H4 (cell line): ENCODE measurements around the gene COL26A1. TPM values are rescaled to one million over a fixed set of nuclear protein-coding genes. Genes with fewer than 3 reads are reported as not detected.

Experiments
- DNase-seq: peaks from one replicate; pipeline ENCODE4 v3.0.0-alpha.2; 2015; ENCODE audit warnings: low spot score
- total RNA-seq: library from RNA; depleted of rRNA; stranded (reverse); fragments of >200 nt; shearing (Covaris generic); gene quantifications from 2 replicates; pipeline ENCODE4 v1.2.3, GENCODE V29; 2014

The COL26A1 gene
- total RNA-seq, 1 experiment from 2014 or later: not detected

DNA sequence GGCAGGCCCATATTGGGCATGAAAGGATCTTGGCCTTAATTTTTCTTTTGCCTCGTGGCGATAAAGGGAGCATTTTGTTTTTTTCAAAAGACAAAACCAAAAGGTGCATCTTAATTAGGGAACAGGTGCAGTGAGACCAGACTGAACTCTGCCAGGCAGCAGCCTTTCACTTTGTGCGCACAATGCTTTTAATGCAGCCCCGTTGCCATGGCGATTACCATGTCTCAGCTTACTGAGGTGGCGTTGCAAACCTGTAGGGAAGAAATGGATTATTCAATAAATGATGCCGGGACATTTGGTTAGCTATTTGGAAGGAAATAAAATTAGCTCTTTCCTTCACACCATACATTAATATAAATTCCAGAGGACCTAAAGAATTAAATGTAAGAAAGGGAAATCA is 204.6 kb downstream of the COL26A1 start:
- no peak for DNase-seq

DNA sequence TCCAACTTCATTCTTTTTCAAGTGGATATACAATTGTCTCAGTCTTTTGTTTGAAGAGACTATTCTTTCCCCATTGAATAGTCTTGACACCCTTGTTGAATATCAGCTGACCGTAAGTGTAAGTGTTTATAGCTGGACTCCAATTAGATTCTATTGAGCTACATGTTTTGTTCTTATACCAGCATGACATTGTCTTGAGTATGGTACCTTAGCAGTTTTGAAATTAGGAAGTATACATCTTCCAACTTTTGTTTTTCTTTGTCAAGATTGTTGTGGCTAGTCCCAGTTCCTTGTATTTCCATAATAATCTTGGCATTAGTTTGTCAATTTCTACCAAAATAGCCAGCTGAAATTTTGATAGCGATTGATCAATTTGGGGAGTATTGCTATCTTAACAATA is 209.5 kb downstream of the COL26A1 start:
- no peak for DNase-seq

DNA sequence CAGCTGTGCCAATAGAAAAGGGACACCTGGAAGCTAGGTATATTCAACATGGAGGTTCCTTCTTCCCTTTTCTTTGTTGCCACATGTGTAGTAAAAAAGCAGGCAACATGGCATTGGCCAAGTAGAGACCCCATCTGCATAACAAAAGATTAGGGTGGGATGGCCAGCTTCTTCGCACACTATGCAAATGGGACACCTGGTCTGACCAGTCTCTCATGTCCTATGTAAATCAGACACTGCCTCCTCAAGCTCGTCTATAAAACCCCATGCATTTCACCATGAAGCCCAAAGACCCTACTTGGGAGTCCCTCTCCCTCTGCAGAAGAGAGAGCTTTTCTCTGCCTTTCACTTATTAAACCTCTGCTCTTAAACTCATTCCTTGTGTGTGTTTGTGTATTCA is 212.5 kb downstream of the COL26A1 start:
- DNase-seq: no peak

DNA sequence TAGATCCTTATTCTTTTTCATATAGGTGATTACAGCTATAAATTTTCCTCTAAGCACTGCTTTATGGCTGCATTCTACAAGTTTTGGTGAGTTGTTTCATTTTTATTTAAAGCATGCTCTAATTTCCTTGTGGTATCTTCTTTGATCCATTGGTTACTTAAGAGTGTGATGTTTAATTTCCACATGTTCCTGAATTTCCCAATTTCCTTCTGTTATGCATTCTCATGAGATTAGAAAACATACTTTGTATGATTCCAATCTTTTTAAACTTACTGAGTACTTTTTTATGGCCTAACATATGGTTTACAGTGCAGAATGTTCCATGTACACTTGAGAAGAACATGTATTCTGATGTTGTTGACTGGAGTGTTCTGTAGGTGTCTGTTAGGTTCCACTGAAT is 213.0 kb downstream of the COL26A1 start:
- no peak for DNase-seq

GRCh38 chr7:101576998-101577397 is 214.3 kb downstream of the COL26A1 start:
- no peak for DNase-seq

DNA sequence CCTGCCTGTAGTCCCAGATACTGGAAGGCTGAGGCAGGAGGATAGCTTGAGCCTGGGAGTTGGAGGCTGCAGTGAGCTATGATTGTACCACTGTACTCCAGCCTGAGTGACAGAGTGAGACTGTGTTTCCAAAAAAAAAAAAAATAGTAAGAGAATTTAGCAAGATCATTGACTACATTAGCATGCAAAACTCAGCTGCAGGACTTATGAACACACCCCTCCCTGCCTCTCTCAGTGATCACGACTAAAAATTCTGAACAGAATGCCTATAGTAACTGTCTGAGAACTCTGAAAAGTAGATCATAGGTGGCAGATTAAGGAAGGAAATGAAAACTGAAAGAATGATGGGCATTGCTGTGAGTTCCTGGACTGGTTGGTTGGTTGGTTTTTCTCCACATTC is 215.9 kb downstream of the COL26A1 start:
- DNase-seq: no peak

- no peak for DNase-seq
Measured at GRCh38 chr7:101580596-101580995, 217.9 kb downstream of the COL26A1 start.

DNA sequence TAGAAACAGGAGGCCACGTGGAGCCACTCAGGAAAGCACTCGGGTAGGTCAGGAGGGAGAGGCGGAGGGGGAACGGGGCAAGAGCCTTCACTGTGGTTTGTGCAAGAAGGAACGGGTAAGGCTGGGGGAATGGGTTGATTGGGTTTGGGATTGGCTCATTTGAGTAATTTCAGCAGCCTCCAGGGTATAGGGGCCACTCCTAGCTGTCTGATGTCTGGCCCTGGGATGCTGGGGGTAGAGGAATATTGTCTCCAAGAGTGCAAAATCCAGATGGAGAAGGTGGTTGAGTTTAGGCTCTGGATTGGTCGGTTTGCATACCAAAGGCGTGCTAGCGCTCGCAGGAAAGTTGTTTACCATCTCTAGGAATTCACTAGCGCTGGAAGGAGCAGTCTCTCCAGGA is 219.2 kb downstream of the COL26A1 start:
- no peak for DNase-seq

GRCh38 chr7:101582971-101583370 is 220.3 kb downstream of the COL26A1 start:
- no peak for DNase-seq

GRCh38 chr7:101586078-101586905 is 223.6 kb downstream of the COL26A1 start:
- DNase-seq: no peak

GRCh38 chr7:101586906-101587677 is 224.4 kb downstream of the COL26A1 start:
- no peak for DNase-seq

GRCh38 chr7:101588131-101588935 is 225.7 kb downstream of the COL26A1 start:
- DNase-seq: no peak

DNA sequence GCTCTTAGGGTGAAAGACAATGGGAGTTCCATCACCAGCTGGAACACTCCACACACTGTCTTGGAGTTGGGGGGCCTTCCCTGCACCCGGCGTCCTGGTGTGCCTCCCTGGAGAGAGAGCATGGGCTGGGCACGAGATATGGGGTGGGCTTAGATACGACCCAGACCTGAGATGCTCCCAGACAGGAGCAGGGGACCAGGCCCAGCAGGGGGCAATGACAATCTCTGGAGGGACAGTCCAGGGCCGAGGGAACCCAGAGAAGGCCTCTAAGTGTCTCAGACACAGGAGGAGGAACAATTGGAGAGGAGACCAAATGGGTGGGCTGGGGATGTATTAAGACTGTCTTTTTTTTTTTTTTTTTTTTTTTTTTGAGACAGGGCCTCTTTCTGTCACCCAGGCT is 226.4 kb downstream of the COL26A1 start:
- no peak for DNase-seq

- no peak for DNase-seq
Measured at GRCh38 chr7:101589976-101590662, 227.4 kb downstream of the COL26A1 start.

DNA sequence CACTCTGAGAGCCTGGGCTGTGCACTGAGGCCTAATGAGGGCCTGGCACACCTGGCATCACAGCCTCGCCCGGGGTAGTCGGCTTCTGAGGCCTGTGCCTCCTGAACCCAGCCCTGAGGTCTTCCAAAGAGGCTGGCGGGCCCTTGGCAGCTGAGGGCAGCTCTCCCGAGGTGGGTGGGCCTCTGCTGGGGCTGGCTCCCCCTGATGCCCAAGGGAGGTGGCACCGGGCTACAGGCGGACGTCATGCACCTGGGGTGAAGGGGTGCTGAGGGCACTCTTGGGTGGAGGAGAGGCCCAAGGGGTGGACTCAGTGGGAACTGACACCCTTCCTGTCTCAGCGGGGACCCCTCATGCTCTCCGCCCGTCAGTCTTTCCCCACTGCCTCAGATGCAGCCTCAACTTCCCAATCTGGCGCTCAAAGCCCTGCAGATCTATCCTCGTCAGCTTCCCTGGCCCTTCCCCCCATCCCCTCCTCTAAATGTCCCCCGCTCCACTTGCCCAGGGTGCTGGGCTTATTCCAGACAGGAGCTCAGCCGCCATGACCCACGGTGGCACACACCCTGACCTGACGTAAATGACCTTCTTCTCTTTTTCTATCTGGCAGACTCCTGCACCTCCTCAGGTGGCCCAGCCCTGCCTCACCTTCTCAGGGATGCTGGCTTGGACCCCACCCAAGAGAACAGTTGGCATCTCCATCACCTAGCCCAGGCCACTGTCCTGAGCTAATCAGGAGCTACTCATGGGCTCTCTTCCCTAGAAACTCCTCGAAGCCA is 228.2 kb downstream of the COL26A1 start:
- DNase-seq: no peak

- DNase-seq: no peak
Measured at GRCh38 chr7:101591504-101591903, 228.8 kb downstream of the COL26A1 start.

DNA sequence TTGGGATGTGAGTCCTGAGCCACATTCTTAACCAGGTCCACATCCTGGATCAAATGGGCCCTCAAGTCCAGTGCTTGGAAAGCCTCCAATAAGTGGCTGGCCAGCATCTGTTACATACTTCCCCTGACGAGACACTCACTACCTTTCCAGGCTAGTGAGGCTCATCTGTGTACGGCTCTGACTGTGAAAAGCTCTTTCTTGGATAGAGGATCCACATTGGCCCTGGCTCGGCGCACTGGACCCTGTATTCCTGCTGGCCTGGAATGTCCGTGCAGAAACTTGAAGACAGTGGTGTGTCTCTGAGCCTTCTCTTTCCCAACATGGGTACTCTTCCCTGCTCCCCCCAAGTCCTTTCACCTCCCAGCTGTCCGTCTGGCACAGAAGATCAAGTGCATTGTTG is 230.9 kb downstream of the COL26A1 start:
- DNase-seq: no peak

DNA sequence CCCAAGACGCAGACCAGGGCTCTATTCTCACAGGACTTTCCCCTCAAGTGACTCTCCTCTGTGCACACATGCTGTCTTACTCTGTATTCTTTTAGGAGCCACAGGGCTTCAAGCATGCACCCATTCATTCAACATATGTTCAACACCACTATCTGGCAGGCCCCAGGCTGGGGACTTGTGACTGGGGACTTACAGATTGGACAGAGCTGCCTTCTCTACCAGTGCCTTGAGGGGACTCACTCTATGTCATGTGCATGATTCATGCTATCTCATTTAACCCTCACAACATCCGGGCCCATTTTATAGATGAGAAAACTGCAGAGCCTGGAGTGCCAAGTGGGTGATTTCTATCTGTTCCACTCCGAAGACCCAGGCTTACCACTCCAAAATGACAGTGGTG is 232.1 kb downstream of the COL26A1 start:
- DNase-seq: no peak

GRCh38 chr7:101595246-101595645 is 232.6 kb downstream of the COL26A1 start:
- no peak for DNase-seq

GRCh38 chr7:101595766-101596537 is 233.3 kb downstream of the COL26A1 start:
- no peak for DNase-seq
